Mesodermal cell (in vitro differentiated cells): ENCODE data around the gene TRIM38.

Experiments used
- H3K27ac ChIP-seq: 2 replicates; pipeline ENCODE4 v1.7.0; 2013; ENCODE audit warnings: mild to moderate bottlenecking, low read depth, low read length, moderate library complexity; ENCODE audit not compliant: severe bottlenecking
- H3K36me3 ChIP-seq: 2 replicates; pipeline ENCODE4 v1.7.1; 2013; ENCODE audit warnings: mild to moderate bottlenecking, low read length, moderate library complexity; ENCODE audit not compliant: control insufficient read depth, insufficient read depth
- H3K4me1 ChIP-seq: one replicate; pipeline ENCODE4 v1.7.1; 2013; ENCODE audit warnings: mild to moderate bottlenecking, low read length; ENCODE audit not compliant: insufficient read depth, control insufficient read depth, poor library complexity, severe bottlenecking
- H3K4me3 ChIP-seq: 2 replicates; pipeline ENCODE4 v1.7.0; 2013; ENCODE audit warnings: low read length, control low read depth, mild to moderate bottlenecking; ENCODE audit not compliant: insufficient read depth, poor library complexity, severe bottlenecking; ENCODE audit errors: extremely low read depth
- H3K9me3 ChIP-seq: 2 replicates; pipeline ENCODE4 v1.7.1; 2013; ENCODE audit warnings: mild to moderate bottlenecking, low read length, moderate library complexity; ENCODE audit not compliant: control insufficient read depth
- WGBS, 2 experiments: methylation state at CpG; one replicate each; pipeline ENCODE4 v1.1.5; 2013; ENCODE audit warnings: missing lambda C conversion rate in 2 of 2; ENCODE audit not compliant: insufficient coverage in 2 of 2; 5-methylcytosine and 5-hydroxymethylcytosine counted together

The TRIM38 gene

DNA sequence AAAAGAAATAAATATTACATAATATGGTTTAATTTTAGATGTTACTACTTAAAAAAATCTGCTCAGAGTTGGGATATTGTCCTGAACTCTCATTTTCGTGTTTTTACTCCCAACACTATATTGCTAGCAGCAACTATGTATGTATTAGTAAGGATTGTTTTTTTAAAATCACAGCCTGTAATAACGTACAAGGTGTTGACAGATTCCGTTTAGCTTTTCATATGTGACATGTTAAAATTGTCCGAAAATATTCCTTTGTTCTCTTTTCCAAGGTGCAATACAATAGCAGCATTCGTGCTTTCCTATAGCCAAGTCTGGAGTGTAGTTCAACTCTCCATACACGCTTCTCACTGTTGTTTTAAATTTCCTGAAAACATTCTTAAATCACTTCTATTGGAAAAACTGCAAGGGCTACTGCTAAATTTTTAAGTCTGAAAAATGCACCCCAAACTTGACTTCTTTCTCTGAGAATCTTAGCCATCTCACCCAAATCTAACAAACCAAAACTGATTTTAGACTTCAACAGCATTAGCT, 65.7 kb downstream of the TRIM38 start:
- Histone ChIP-seq H3K9me3 (no peaks in the 10 kb centered on the region), H3K4me3 (no peak overlapping the region), H3K36me3 (no peaks in the 10 kb centered on the region), H3K27ac (peak overlapping the region; percentile 79), H3K4me1 (peaks cover 25% of the 10 kb centered on the region)
- WGBS, 2 experiments: 77% methylated on average over 5 of the region's 6 CpGs

DNA sequence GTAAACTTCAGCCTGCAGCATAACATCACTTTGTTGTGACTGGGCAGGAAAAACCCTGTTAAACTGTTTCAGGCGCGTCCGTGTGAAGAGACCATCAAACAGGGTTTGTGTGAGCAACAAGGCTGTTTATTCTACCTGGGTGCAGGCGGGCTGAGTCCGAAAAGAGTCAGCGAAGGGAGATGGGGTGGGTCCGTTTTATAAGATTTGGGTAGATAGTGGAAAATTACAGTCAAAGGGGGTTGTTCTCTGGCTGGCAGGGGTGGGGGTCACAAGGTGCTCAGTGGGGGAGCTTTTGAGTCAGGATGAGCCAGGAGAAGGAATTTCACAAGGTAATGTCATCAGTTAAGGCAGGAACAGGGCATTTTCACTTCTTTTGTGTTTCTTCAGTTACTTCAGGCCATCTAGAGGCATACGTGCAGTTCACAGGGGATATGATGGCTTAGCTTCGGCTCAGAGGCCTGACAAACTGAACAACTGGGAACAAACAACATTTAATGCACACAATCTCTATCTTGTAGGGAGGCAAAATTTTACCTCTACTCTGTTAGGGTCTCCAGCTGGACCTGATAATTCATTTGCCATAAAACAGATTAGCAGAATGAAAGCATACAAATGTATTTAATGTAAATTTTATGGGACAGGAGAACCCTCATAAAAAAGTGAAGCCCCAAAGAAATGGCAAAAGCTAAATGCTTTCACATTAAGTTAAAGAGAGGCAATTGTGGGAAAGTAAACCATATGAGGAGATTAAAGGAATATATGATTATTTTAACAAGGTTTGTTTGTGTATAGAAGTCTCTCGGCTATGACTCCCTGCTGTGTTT, 66.4 kb downstream of the TRIM38 start:
- H3K27ac ChIP-seq: peak overlapping the region; percentile 79

DNA sequence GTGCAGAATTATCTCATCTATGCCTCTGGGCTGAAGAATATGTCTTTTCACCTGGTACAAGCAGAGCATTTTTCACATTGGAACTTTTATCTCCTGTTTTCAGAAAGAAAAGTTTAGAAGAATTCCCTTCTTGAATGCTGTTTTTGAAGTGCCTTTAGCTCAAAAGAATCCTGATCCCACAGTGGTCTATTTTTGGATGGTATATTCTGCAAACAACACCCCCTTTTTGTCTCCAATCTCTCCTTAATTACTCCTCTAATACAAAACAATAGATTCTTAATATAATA, 66.9 kb downstream of the TRIM38 start:
- Histone ChIP-seq H3K4me1 (peaks cover 28% of the 10 kb centered on the region), H3K36me3 (no peaks in the 10 kb centered on the region), H3K4me3 (no peak overlapping the region), H3K27ac (peak overlapping the region; percentile 79), H3K9me3 (no peaks in the 10 kb centered on the region)

More for the DNA sequence above, 66.4 kb downstream of the TRIM38 start:
- Histone ChIP-seq H3K4me3 (no peak overlapping the region), H3K9me3 (no peaks in the 10 kb centered on the region), H3K36me3 (no peaks in the 10 kb centered on the region), H3K4me1 (peaks cover 25% of the 10 kb centered on the region)
- 13 to 14% methylated on average over 5 to 8 of the region's 10 CpGs for WGBS, 2 experiments

DNA sequence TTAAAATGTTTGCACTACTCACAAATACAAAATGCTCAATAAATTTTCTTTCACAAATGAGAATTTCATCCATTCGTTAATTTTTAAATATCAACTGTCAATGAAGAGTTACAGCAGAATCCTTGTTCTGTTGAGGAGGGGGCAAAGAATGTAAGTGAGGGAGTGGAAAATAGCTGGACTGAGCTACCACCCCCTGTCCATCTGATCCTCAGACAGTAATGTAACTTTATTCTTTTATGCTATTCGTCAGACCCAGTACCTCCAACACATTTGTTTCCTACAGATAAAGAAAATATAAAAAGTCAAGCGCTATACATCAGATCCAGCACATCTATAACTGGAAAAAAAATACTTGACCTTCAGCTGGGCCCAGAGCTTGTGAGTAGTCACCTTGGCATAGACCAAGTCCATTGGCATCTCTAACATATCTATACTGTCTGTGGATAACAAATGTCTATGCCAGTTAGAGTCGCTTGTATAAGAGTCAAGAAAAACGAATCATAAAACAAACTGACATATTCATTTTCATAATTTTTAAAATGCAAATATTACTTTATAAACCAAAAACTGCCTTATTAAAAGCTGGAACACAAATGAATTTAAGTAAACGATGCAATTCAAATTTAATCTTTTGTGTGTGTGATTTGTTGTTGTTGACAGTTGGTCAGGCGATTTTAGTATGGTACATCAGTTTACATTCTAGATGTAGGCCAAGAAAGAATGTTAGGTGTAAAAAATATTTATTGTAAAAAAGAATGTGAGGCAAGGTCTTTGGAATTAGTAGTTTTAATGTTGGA, 67.5 kb downstream of the TRIM38 start:
- Histone ChIP-seq H3K4me1 (peaks cover 34% of the 10 kb centered on the region), H3K36me3 (no peaks in the 10 kb centered on the region), H3K4me3 (peak overlapping the region; percentile 68), H3K9me3 (no peaks in the 10 kb centered on the region), H3K27ac (peak overlapping the region; percentile 29)
- 67 to 72% methylated on average over 4 of the region's 7 CpGs for WGBS, 2 experiments

DNA sequence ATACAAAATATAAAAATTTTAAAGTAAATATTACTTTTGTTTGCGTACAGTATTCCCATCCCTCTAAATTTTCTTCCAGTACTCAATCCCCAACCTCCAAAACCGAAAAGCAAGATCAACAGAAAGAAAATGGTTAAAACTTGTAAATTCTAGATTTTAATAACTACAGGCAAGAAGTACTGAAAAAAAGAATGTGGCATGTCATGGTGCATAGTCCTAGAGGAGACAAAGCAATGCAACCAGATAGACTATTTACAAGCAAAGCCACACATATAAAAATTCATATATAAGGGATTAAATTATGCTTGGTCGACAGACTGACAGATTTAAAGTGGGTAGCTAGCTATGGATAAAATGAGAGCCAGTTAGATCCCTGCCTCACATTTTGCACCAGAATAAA, 68.1 kb downstream of the TRIM38 start:
- no peak overlapping the region for H3K27ac ChIP-seq
- WGBS, 2 experiments: no CpG with 5 or more reads among the region's 3 CpGs

DNA sequence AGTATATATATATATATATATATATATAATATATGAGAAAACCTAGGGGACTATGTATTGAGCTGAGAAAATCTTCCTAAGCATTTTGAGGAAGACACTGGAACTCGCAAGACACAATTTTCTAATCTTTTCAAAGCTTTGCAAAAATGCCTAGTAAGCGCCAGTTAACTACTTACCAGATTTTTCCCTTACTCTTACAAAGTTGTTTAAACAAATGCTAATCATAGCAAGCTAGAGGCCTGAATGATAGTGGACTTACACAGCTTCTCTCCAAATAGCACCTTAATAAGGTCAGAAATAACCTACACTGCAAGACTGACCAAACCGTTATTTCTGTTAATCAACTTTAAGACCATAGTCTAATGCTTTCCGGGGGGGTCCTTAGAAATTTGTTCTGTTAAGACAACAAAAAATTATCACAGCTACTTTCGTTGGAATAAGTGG, 68.6 kb downstream of the TRIM38 start:
- H3K4me1 ChIP-seq: peaks cover 27% of the 10 kb centered on the region
- peak overlapping the region; percentile 68 for H3K4me3 ChIP-seq
- H3K27ac ChIP-seq: peak overlapping the region; percentile 98
- H3K9me3 ChIP-seq: no peaks in the 10 kb centered on the region
- 0 to 17% methylated on average over 1 of the region's 5 CpGs for WGBS, 2 experiments
- H3K36me3 ChIP-seq: no peaks in the 10 kb centered on the region

More for the DNA sequence above, 68.1 kb downstream of the TRIM38 start:
- H3K4me1 ChIP-seq: peaks cover 31% of the 10 kb centered on the region
- H3K4me3 ChIP-seq: peak overlapping the region; percentile 68
- no peaks in the 10 kb centered on the region for H3K36me3 ChIP-seq
- H3K9me3 ChIP-seq: no peaks in the 10 kb centered on the region

DNA sequence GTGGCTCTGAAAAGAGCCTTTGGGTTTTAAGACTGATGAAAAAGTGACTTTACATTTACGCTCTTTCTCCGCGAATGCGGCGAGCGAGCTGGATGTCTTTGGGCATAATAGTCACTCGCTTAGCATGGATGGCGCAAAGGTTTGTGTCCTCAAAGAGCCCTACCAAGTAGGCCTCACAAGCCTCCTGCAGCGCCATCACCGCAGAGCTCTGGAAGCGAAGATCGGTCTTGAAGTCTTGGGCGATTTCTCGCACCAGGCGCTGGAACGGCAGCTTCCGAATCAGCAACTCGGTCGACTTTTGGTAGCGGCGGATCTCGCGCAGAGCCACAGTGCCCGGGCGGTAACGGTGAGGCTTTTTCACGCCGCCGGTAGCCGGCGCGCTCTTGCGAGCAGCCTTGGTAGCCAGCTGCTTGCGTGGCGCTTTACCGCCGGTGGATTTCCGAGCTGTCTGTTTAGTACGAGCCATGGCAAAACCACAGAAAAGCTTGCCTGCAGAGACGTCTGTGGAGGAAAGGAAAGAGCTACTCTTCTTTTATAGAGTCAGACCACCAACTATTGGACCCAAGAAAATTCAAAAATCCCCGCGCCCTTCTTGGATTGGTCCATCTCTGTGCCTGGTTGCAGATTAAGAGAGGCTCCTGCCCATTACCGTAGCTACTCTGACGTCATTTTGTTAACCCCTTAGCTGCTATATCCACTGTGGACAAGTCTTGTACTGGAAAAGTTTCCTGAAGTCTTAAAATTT, 69.2 kb downstream of the TRIM38 start:
- Histone ChIP-seq H3K27ac (peak overlapping the region; percentile 98), H3K36me3 (no peaks in the 10 kb centered on the region), H3K9me3 (no peaks in the 10 kb centered on the region), H3K4me1 (peaks cover 27% of the 10 kb centered on the region), H3K4me3 (peak overlapping the region; percentile 68)
- 0% methylated on average over 30 to 39 of the region's 44 CpGs for WGBS, 2 experiments

DNA sequence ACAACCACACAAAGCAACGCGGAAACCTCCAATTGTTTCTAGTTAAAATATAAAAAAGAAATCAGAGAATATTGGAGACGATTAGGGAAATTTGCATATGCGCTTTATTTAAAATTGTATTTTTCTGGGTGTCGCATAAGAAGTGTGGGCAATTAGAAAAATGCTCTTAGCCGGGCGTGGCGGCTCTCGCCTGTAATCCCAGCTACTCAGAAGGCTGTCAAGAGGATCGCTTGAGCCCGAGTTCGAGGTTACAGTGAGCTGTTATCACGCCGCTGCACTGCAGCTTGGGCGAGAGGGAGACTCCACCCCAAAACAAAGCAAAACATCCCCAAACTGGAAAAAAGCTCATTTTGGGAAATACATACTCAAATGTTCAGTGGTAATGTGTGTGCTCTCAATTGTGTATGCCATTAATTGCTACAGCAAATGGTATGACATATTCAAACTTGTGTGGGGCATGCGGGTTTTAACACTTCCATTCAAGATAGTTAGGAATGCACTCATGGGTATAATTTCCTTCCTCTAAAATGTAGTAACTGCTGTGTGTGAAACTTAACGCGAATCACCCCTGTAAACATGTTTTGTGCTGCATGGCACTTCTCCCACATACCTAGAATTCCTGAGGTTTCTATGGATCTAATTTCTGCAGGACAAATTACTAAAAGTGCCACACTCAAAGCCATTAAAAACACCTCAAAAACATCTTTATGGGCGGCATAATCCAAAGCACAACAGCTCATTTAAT, 69.9 kb downstream of the TRIM38 start:
- H3K36me3 ChIP-seq: no peaks in the 10 kb centered on the region
- H3K4me1 ChIP-seq: peaks cover 24% of the 10 kb centered on the region
- peak overlapping the region; percentile 68 for H3K4me3 ChIP-seq
- H3K27ac ChIP-seq: peak overlapping the region; percentile 98
- WGBS, 2 experiments: 0 to 1% methylated on average over 7 to 12 of the region's 19 CpGs
- no peaks in the 10 kb centered on the region for H3K9me3 ChIP-seq

DNA sequence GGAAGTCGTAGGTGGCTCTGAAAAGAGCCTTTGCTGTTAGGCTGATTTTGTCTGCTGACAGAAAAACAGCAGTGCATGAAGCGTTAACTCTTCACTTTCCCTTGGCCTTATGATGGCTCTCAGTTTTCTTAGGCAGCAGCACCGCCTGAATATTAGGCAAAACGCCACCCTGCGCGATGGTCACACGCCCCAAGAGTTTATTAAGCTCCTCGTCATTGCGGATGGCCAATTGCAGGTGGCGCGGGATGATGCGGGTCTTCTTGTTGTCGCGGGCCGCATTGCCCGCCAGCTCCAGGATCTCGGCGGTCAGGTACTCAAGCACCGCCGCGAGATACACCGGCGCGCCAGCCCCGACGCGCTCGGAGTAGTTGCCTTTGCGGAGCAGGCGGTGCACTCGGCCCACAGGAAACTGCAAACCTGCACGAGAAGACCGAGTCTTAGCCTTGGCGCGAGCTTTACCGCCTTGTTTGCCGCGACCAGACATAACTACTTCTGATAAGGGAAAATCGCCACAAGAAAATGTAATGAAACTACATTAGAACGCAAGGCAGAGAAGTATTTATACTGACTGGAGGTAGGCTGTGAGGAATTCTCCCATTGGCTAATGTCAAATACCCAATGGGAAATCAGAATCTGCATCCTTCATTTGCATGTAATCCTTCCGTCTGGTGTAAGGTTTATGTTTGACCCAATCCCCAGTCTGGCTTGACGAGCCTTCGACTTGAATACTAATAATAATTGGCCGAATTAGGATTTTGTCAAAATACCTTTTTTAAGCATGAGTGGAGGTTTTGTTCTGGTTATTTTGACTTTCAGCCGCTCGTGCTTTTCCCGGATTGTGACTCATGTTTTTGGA, 70.7 kb downstream of the TRIM38 start:
- WGBS, 2 experiments: 0 to 4% methylated on average over 37 to 42 of the region's 47 CpGs
- Histone ChIP-seq H3K27ac (peak overlapping the region; percentile 98), H3K4me1 (peaks cover 21% of the 10 kb centered on the region), H3K36me3 (no peaks in the 10 kb centered on the region), H3K9me3 (no peaks in the 10 kb centered on the region), H3K4me3 (peak overlapping the region; percentile 68)
